K562 (cell line): ENCODE data around the gene ARHGEF4. TPM values are rescaled to one million over a fixed set of nuclear protein-coding genes. Genes with fewer than 3 reads are reported as not detected.

ENCODE experiments used
- CBX8 ChIP-seq: fragments of 200-600 bp; sonication (generic); IDR thresholded peaks from 2 replicates; pipeline ENCODE4 v1.6.1; 2012; ENCODE audit warnings: borderline replicate concordance, mixed run types, low read depth, mild to moderate bottlenecking, moderate library complexity, mixed read lengths, low read length, control low read depth, inconsistent platforms; ENCODE audit not compliant: poor library complexity, severe bottlenecking; ENCODE audit errors: extremely low read depth
- DPF2 ChIP-seq: fragments of 450-650 bp; IDR thresholded peaks from 2 replicates; pipeline ENCODE4 v1.6.1; 2016
- E2F3 ChIP-seq: fragments of 250-450 bp; sonication (Bioruptor Pico); IDR thresholded peaks from 2 replicates; pipeline ENCODE4 v1.4.0; 2020; ENCODE audit warnings: mild to moderate bottlenecking
- HDAC1 ChIP-seq, 2 experiments: fragments of 450-650 bp; IDR thresholded peaks; 2 replicates each; pipeline ENCODE4 v1.6.1; 2016 to 2017; ENCODE audit warnings: inconsistent platforms in 1 of 2, mild to moderate bottlenecking in 1 of 2, moderate library complexity in 1 of 2
- JUND ChIP-seq, 2 experiments: IDR thresholded peaks; 2 replicates in 1 of 2; 3 replicates in 1 of 2; pipeline ENCODE4 v1.6.1; 2011; ENCODE audit warnings: borderline replicate concordance in 2 of 2, low read depth in 2 of 2, low read length in 2 of 2, improper control_type of control experiment in 1 of 2, missing biosample characterization in 1 of 2, missing genetic modification characterization in 1 of 2, missing genetic modification reagents in 1 of 2
- NFIC ChIP-seq: fragments of 450-650 bp; IDR thresholded peaks from 2 replicates; pipeline ENCODE4 v1.6.1; 2017; ENCODE audit warnings: mild to moderate bottlenecking, inconsistent platforms
- SREBF2 ChIP-seq: sonication (generic); formaldehyde crosslinking; IDR thresholded peaks from 2 replicates; pipeline ENCODE4 v1.4.0; 2020; ENCODE audit warnings: mild to moderate bottlenecking, missing genetic modification reagents
- TCFL5 ChIP-seq: fragments of 250-450 bp; sonication (Bioruptor Pico); conservative IDR thresholded peaks from 2 replicates; pipeline ENCODE4 v1.6.1; 2021; ENCODE audit warnings: mild to moderate bottlenecking, moderate library complexity, matching md5 sums
- TEAD2 ChIP-seq: fragments of 450-650 bp; IDR thresholded peaks from 2 replicates; pipeline ENCODE4 v1.6.1; 2016; ENCODE audit warnings: missing genetic modification characterization, control low read depth, missing compliant biosample characterization
- ZNF134 ChIP-seq: fragments of 250-450 bp; sonication (Bioruptor Pico); conservative IDR thresholded peaks from 2 replicates; pipeline ENCODE4 v1.4.0; 2020
- ZNF668 ChIP-seq: fragments of 250-450 bp; sonication (Bioruptor Pico); IDR thresholded peaks from 2 replicates; pipeline ENCODE4 v1.8.0; 2022; ENCODE audit warnings: mild to moderate bottlenecking, inconsistent platforms
- ZNF76 ChIP-seq: fragments of 250-450 bp; sonication (Bioruptor Pico); IDR thresholded peaks from 2 replicates; pipeline ENCODE4 v1.4.0; 2020; ENCODE audit warnings: mild to moderate bottlenecking, moderate library complexity, borderline replicate concordance
- polyA plus RNA-seq, 8 experiments: library from polyadenylated mRNA; depleted of rRNA in 4 of 8; stranded (reverse) in 5 of 8; unstranded in 3 of 8; fragments of >200 nt; fragmentation: Nextera tagmentation in 2 of 8; fragmentation: Illumina TruSeq in 1 of 8; extraction: Ambion mirVana in 2 of 8; extraction: Trizol in 1 of 8; gene quantifications; 2 replicates each; pipeline versions ENCODE4 v1.2.1 to v1.2.3, GENCODE V29; 2011 to 2014; ENCODE audit warnings: inconsistent platforms in 1 of 8, missing spikeins in 1 of 8
- total RNA-seq, 7 experiments: library from RNA; depleted of rRNA in 6 of 7; stranded (reverse); fragments of >200 nt in 6 of 7; fragmentation: Illumina TruSeq in 2 of 7; extraction: Trizol in 2 of 7; gene quantifications; 2 replicates each; pipeline versions ENCODE4 v1.2.1 to v1.2.3, GENCODE V29; 2011 to 2021; ENCODE audit warnings: low replicate concordance in 1 of 7

The ARHGEF4 gene
- total and polyA plus RNA-seq, 9 of the 15 experiments (the other 6 are each of a cell fraction or from before 2014, with no cell fraction given): not detected

DNA sequence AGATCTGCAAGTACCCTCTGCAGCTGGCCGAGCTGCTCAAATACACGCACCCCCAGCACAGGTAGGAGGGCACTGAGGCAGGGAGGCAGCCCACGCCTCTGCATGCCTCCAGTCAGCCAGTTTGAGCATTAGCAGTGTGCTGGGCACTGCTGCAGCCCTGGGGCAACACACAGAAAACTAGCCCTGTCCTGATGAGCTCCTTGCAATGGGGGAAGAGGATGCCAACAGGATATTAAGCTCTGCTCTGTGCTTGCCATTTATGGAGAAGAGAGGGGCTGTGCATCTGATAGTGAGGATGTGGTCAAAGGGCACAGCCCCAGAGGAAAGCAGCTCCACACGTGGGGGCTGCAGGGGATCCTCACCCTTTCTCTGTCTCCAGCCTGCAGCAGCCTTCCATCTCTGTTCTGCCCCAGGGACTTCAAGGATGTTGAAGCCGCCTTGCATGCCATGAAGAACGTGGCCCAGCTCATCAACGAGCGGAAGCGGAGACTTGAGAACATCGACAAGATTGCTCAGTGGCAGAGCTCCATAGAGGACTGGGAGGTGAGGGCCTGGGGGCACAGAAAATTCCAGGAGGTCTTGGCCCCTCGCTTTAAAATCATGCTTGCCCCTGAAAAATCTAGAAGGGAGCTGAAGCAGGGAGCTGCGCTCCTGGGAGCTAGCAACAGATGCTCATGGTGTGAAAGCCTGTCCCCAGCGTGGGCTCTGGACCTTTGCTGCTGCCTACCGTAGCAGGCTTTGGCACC is 204.9 kb downstream of the ARHGEF4 start (continued):
- TF ChIP-seq TCFL5 (no peak), NFIC (no peak), ZNF668 (CRISPR knock-in tag) (no peak), ZNF76 (no peak), CBX8 (no peak), E2F3 (no peak), DPF2 (no peak), TEAD2 (no peak), JUND (IDR thresholded peaks at IDR 0.05; ENCODE audit: borderline replicate concordance, low read depth, low read length) (no peak), JUND (tag; IDR thresholded peaks at IDR 0.05; ENCODE audit: borderline replicate concordance, low read depth, low read length) (no peak), HDAC1 (IDR thresholded peaks at IDR 0.05) (no peak), ZNF134 (CRISPR knock-in tag) (no peak), SREBF2 (CRISPR knock-in tag) (no peak)
- TF ChIP-seq, all 486 proteins: peak for 0
